HS-5 (cell line): ENCODE results near the gene KAZN.
A peak's percentile ranks its signal among the peaks of the same experiment; 100 is the strongest.

Experiments used
- DNase-seq: peaks from one replicate; pipeline ENCODE4 v3.0.0-alpha.2; 2012; ENCODE audit warnings: low read depth

The KAZN gene

GRCh38 chr1:14647777-14648176 lies 49.3 kb downstream of the KAZN start:
- DNase-seq = no peak

GRCh38 chr1:14648391-14648790 lies 49.9 kb downstream of the KAZN start:
- no peak for DNase-seq

GRCh38 chr1:14648896-14649855 lies 50.7 kb downstream of the KAZN start:
- no peak for DNase-seq

- DNase-seq = no peak
These were observed 51.5 kb downstream of the KAZN start for GRCh38 chr1:14649976-14650375.

- no peak for DNase-seq
These were observed 52.5 kb downstream of the KAZN start for GRCh38 chr1:14650951-14651350.

- DNase-seq = no peak
These were observed 54.4 kb downstream of the KAZN start for GRCh38 chr1:14652840-14653239.

GRCh38 chr1:14653461-14653960 lies 55.0 kb downstream of the KAZN start:
- DNase-seq = no peak

- no peak for DNase-seq
These were observed 56.1 kb downstream of the KAZN start for GRCh38 chr1:14654554-14654953.

GRCh38 chr1:14655385-14655784 lies 56.9 kb downstream of the KAZN start:
- DNase-seq = no peak

GRCh38 chr1:14656384-14656937 lies 58.0 kb downstream of the KAZN start:
- no peak for DNase-seq

GRCh38 chr1:14658642-14659041 lies 60.2 kb downstream of the KAZN start:
- no peak for DNase-seq

- DNase-seq = no peak
These were observed 61.4 kb downstream of the KAZN start for GRCh38 chr1:14659913-14660312.

GRCh38 chr1:14660801-14661200 lies 62.3 kb downstream of the KAZN start:
- no peak for DNase-seq

- no peak for DNase-seq
These were observed 62.7 kb downstream of the KAZN start for GRCh38 chr1:14661222-14661621.

GRCh38 chr1:14662116-14662515 lies 63.6 kb downstream of the KAZN start:
- no peak for DNase-seq

GRCh38 chr1:14663773-14664172 lies 65.3 kb downstream of the KAZN start:
- no peak for DNase-seq

GRCh38 chr1:14666373-14666772 lies 67.9 kb downstream of the KAZN start:
- peak; percentile 39 for DNase-seq

GRCh38 chr1:14666962-14667650 lies 68.6 kb downstream of the KAZN start:
- DNase-seq = no peak

- no peak for DNase-seq
These were observed 69.1 kb downstream of the KAZN start for GRCh38 chr1:14667651-14667984.

- DNase-seq = no peak
These were observed 70.1 kb downstream of the KAZN start for GRCh38 chr1:14668538-14668937.

- no peak for DNase-seq
These were observed 73.5 kb downstream of the KAZN start for GRCh38 chr1:14672005-14672404.

- DNase-seq = no peak
These were observed 75.5 kb downstream of the KAZN start for GRCh38 chr1:14674030-14674429.

GRCh38 chr1:14676400-14676799 lies 77.9 kb downstream of the KAZN start:
- no peak for DNase-seq
